H1 (cell line): ENCODE data around the gene BATF2. TPM values are rescaled to one million over a fixed set of nuclear protein-coding genes. Genes with fewer than 3 reads are reported as not detected.

Experiments
- CBX5 ChIP-seq: fragments of 300-800, 300-1000 bp; sonication (generic); IDR thresholded peaks from 2 replicates; pipeline ENCODE4 v1.7.1; 2016; ENCODE audit warnings: antibody characterized with exemption, low read length, low read depth
- FOSL1 ChIP-seq: IDR thresholded peaks from 2 replicates; pipeline ENCODE4 v1.6.1; 2011; ENCODE audit warnings: mild to moderate bottlenecking, low read depth, low read length, moderate library complexity; ENCODE audit not compliant: insufficient read depth
- GABPA ChIP-seq: IDR thresholded peaks from 2 replicates; pipeline ENCODE4 v1.6.1; 2011; ENCODE audit warnings: mild to moderate bottlenecking, low read length, moderate library complexity, borderline replicate concordance; ENCODE audit not compliant: insufficient read depth
- KDM4A ChIP-seq: IDR thresholded peaks from one replicate; pipeline ENCODE4 v1.7.1; 2012; ENCODE audit warnings: low read depth, mild to moderate bottlenecking, moderate library complexity, low read length, inconsistent platforms; ENCODE audit not compliant: severe bottlenecking
- KDM5A ChIP-seq: fragments of 200-600 bp; IDR thresholded peaks from 2 replicates; pipeline ENCODE4 v1.7.1; 2012; ENCODE audit warnings: mild to moderate bottlenecking, low read length, inconsistent platforms, mixed read lengths
- RAD21 ChIP-seq, 2 experiments: IDR thresholded peaks in 1 of 2; conservative IDR thresholded peaks in 1 of 2; 2 replicates each; pipeline ENCODE4 v1.6.1; 2011; ENCODE audit warnings: low read depth in 2 of 2, low read length in 2 of 2, improper control_type of control experiment in 1 of 2, inconsistent platforms in 1 of 2, mild to moderate bottlenecking in 1 of 2, moderate library complexity in 1 of 2
- SUZ12 ChIP-seq: fragments of 200-600 bp; sonication (generic); IDR thresholded peaks from 2 replicates; pipeline ENCODE4 v1.6.1; 2012; ENCODE audit warnings: mild to moderate bottlenecking, inconsistent platforms, low read length, moderate library complexity, mixed read lengths
- TEAD4 ChIP-seq: IDR thresholded peaks from 2 replicates; pipeline ENCODE4 v1.6.1; 2012; ENCODE audit warnings: low read depth, low read length, inconsistent platforms, mixed read lengths
- polyA plus RNA-seq, 7 experiments: library from polyadenylated mRNA; depleted of rRNA in 3 of 7; stranded (reverse) in 5 of 7; unstranded in 2 of 7; fragments of >200 nt in 5 of 7; fragments of 200-250 nt in 2 of 7; gene quantifications; 1 replicate in 5 of 7; 2 replicates in 1 of 7; 4 replicates in 1 of 7; pipeline versions ENCODE4 v1.2.1 to v1.2.3, GENCODE V29; 2011 to 2013; ENCODE audit warnings: missing spikeins in 2 of 7, mixed read lengths in 2 of 7
- total RNA-seq: library from RNA; stranded (reverse); fragmentation: NEBNext Ultra II Directional; extraction: Animal tissue kit (Norgen Biotek cat#: 25700); gene quantifications from 2 replicates; pipeline ENCODE4 v1.2.1, GENCODE V29; 2021
- TF ChIP-seq, protein P1 (sequence below): fragments of 300-600 bp; sonication (generic); IDR thresholded peaks from 2 replicates; pipeline ENCODE4 v1.7.1; 2012; ENCODE audit warnings: low read length, moderate library complexity, mild to moderate bottlenecking, inconsistent platforms; ENCODE audit not compliant: insufficient replicate concordance

Gene BATF2
- total and polyA plus RNA-seq, 2 of the 8 experiments (the other 6 are each of a cell fraction or from before 2014, with no cell fraction given) = 1.4 to 3.1 TPM

GRCh38 chr11:65013888-65014725 is 17.3 kb upstream of the BATF2 start, which contains the start of gene ARL2 (continued):
- TF ChIP-seq, protein P1, sequence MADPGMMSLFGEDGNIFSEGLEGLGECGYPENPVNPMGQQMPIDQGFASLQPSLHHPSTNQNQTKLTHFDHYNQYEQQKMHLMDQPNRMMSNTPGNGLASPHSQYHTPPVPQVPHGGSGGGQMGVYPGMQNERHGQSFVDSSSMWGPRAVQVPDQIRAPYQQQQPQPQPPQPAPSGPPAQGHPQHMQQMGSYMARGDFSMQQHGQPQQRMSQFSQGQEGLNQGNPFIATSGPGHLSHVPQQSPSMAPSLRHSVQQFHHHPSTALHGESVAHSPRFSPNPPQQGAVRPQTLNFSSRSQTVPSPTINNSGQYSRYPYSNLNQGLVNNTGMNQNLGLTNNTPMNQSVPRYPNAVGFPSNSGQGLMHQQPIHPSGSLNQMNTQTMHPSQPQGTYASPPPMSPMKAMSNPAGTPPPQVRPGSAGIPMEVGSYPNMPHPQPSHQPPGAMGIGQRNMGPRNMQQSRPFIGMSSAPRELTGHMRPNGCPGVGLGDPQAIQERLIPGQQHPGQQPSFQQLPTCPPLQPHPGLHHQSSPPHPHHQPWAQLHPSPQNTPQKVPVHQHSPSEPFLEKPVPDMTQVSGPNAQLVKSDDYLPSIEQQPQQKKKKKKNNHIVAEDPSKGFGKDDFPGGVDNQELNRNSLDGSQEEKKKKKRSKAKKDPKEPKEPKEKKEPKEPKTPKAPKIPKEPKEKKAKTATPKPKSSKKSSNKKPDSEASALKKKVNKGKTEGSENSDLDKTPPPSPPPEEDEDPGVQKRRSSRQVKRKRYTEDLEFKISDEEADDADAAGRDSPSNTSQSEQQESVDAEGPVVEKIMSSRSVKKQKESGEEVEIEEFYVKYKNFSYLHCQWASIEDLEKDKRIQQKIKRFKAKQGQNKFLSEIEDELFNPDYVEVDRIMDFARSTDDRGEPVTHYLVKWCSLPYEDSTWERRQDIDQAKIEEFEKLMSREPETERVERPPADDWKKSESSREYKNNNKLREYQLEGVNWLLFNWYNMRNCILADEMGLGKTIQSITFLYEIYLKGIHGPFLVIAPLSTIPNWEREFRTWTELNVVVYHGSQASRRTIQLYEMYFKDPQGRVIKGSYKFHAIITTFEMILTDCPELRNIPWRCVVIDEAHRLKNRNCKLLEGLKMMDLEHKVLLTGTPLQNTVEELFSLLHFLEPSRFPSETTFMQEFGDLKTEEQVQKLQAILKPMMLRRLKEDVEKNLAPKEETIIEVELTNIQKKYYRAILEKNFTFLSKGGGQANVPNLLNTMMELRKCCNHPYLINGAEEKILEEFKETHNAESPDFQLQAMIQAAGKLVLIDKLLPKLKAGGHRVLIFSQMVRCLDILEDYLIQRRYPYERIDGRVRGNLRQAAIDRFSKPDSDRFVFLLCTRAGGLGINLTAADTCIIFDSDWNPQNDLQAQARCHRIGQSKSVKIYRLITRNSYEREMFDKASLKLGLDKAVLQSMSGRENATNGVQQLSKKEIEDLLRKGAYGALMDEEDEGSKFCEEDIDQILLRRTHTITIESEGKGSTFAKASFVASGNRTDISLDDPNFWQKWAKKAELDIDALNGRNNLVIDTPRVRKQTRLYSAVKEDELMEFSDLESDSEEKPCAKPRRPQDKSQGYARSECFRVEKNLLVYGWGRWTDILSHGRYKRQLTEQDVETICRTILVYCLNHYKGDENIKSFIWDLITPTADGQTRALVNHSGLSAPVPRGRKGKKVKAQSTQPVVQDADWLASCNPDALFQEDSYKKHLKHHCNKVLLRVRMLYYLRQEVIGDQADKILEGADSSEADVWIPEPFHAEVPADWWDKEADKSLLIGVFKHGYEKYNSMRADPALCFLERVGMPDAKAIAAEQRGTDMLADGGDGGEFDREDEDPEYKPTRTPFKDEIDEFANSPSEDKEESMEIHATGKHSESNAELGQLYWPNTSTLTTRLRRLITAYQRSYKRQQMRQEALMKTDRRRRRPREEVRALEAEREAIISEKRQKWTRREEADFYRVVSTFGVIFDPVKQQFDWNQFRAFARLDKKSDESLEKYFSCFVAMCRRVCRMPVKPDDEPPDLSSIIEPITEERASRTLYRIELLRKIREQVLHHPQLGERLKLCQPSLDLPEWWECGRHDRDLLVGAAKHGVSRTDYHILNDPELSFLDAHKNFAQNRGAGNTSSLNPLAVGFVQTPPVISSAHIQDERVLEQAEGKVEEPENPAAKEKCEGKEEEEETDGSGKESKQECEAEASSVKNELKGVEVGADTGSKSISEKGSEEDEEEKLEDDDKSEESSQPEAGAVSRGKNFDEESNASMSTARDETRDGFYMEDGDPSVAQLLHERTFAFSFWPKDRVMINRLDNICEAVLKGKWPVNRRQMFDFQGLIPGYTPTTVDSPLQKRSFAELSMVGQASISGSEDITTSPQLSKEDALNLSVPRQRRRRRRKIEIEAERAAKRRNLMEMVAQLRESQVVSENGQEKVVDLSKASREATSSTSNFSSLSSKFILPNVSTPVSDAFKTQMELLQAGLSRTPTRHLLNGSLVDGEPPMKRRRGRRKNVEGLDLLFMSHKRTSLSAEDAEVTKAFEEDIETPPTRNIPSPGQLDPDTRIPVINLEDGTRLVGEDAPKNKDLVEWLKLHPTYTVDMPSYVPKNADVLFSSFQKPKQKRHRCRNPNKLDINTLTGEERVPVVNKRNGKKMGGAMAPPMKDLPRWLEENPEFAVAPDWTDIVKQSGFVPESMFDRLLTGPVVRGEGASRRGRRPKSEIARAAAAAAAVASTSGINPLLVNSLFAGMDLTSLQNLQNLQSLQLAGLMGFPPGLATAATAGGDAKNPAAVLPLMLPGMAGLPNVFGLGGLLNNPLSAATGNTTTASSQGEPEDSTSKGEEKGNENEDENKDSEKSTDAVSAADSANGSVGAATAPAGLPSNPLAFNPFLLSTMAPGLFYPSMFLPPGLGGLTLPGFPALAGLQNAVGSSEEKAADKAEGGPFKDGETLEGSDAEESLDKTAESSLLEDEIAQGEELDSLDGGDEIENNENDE = no peak
- no peak for TF ChIP-seq FOSL1
- peak; percentile 6 to 42; a peak in 3 of 4 replicates for TF ChIP-seq RAD21 (IDR thresholded peaks at IDR 0.05 in 1 of 2, conservative IDR thresholded peaks at IDR 0.05 in 1 of 2; ENCODE audit: low read depth in 2 of 2, low read length in 2 of 2)
- no peak for TF ChIP-seq KDM5A
- no peak for TF ChIP-seq SUZ12
- TF ChIP-seq CBX5 = no peak
- no peak for TF ChIP-seq TEAD4
- peak; percentile 90 for TF ChIP-seq KDM4A
- TF ChIP-seq GABPA = no peak
